ENCODE measurements around the gene VTA1. TPM values are rescaled to one million over a fixed set of nuclear protein-coding genes. Genes with fewer than 3 reads are reported as not detected.
"Not testable (repeated sequence)": the region's sequence is repeated elsewhere in the genome, so short reads cannot be mapped to it uniquely, and the experiment has no call there.

The VTA1 gene, protein sequence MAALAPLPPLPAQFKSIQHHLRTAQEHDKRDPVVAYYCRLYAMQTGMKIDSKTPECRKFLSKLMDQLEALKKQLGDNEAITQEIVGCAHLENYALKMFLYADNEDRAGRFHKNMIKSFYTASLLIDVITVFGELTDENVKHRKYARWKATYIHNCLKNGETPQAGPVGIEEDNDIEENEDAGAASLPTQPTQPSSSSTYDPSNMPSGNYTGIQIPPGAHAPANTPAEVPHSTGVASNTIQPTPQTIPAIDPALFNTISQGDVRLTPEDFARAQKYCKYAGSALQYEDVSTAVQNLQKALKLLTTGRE
- total RNA-seq (10 to 100 TPM; 63.8 to 66.5 TPM), polyA plus RNA-seq (74.4 TPM)

DNA sequence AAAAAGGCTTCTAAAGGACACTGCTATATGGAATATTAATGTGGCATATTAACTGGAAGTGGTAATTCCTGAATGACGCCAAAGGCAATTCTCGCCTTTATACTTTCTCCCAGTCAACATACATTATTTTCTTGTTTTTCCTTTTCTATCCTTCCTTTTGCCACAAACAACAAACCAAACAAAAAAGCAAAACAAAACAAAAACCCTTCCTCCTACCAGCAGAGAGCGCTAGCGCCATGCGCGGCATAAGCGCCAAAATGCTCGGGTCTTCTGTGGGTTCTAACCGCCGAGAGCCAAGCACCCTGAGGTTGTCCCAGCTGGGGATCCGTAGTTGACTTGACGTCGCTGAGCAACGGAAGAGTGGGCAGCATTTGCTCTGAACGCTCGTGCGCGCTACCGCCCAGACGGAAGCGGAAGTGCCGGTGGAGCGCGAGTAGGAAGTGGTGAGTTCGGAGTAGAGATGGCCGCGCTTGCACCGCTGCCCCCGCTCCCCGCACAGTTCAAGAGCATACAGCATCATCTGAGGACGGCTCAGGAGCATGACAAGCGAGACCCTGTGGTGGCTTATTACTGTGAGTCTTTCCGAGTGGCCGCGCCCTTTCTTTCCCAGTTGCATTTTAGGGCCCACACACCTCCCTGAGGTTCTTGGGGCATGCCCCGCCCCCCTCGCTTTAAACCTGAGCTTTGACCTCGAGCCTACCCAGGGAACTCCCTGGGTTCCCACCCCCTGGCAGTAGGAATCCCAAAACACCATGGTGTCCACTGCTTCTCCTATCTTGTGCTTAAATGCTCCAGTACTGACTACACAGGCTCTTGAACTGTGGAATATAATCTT is at the start of gene VTA1, which contains the start of gene NMBR:
TSS of gene VTA1 (plus strand) at position 436 of the 835 bp plus-strand sequence. CDS start at position 461, 25 bp downstream.
TSS of gene NMBR (minus strand) at position 295 of the 835 bp plus-strand sequence. CDS start 58,464 bp downstream, outside the sequence.
- H3K4me3 ChIP-seq (ENCODE audit: low read length) = peak within 1 kb of the TSS; percentile 93
- H3K36me3 Mint-ChIP-seq = peaks cover 0 to 25% (median 5%) of the 10 kb centered on the region in 3 donors
- peaks cover 57 to 71% (median 66%) of the 10 kb centered on the region in 3 donors for H3K4me1 Mint-ChIP-seq
- ChIA-PET CTCF (interaction anchor here (0.7 to 2.0 kb wide), 11 partner anchors 8 to 1304 kb away, joined by 3 to 11 read pairs (median 4); partner anchors contain the start of genes ADAT2 and PEX3), POLR2A (interaction anchor here (0.5 kb wide), 1 partner anchor 226 kb away, joined by 4 read pairs; no protein-coding TSS in a partner anchor)
- H3K9me3 ChIP-seq (ENCODE audit: low read length) = no peaks in the 10 kb centered on the region
- H3K27me3 ChIP-seq (ENCODE audit: insufficient read depth, low read length, poor library complexity, severe bottlenecking) = no peaks in the 10 kb centered on the region
- H3K4me3 Mint-ChIP-seq = peak within 1 kb of the TSS; percentile 90 to 96 (median 95)
- DNase-seq = peak; percentile 94 to 98 (median 97)
- H3K36me3 ChIP-seq (ENCODE audit: insufficient read depth, low read length) = no peaks in the 10 kb centered on the region
- peaks cover 39% of the 10 kb centered on the region for H3K4me1 ChIP-seq (ENCODE audit: insufficient read depth, low read length)
- H3K27me3 Mint-ChIP-seq = peaks cover 0 to 4% of the 10 kb centered on the region in 2 donors
- peak within 1 kb of the TSS; percentile 82 for H3K27ac ChIP-seq (ENCODE audit: low read depth, low read length)
- peak within 1 kb of the TSS; percentile 82 to 94 (median 92) for H3K27ac Mint-ChIP-seq
- no peaks in the 10 kb centered on the region for H3K9me3 Mint-ChIP-seq

DNA sequence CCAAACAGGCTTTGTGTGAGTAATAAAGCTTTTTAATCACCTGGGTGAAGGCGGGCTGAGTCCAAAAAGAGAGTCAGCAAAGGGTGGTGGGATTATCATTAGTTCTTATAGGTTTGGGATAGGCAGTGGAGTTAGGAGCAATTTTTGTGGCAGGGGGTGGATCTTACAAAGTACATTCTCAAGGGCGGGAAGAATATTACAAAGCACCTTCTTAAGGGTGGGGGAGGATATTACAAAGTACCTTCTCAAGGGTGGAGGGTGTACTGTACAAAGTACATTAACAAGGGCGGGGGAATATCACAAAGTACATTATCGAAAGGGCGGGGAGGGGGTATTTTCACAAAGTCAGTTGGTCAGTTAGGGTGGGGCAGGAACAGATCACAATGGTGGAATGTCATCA is 42.2 kb upstream of the VTA1 start:
- H3K4me1 Mint-ChIP-seq; H3K9me3 Mint-ChIP-seq; H3K4me1 ChIP-seq (ENCODE audit: insufficient read depth, low read length); H3K9me3 ChIP-seq (ENCODE audit: low read length); H3K27me3 Mint-ChIP-seq; H3K4me3 ChIP-seq (ENCODE audit: low read length); H3K27me3 ChIP-seq (ENCODE audit: insufficient read depth, low read length, poor library complexity, severe bottlenecking); POLR2A ChIA-PET; H3K27ac ChIP-seq (ENCODE audit: low read depth, low read length); H3K36me3 Mint-ChIP-seq; H3K27ac Mint-ChIP-seq; H3K4me3 Mint-ChIP-seq; CTCF ChIA-PET; H3K36me3 ChIP-seq (ENCODE audit: insufficient read depth, low read length); DNase-seq: not testable (repeated sequence)

DNA sequence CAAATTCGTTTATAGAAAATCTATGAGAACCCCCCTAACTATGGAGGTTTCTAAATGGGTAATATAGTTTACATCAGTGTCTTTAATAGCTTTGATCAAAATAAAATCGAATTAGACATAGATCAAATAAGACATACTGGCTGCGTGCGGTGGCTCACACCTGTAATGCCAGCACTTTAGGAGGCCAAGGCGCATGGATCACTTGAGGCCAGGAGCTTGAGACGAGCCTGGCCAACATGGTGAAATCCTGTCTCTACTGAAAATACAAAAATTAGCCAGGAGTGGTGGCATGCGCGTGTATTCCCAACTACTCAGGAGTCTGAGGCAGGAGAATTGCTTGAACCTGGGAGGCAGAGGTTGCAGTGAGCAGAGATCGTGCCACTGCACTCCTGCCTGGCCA is 36.2 kb upstream of the VTA1 start:
- H3K4me1 ChIP-seq (ENCODE audit: insufficient read depth, low read length); CTCF ChIA-PET; H3K4me3 ChIP-seq (ENCODE audit: low read length); H3K4me1 Mint-ChIP-seq; POLR2A ChIA-PET; H3K9me3 Mint-ChIP-seq; DNase-seq; H3K27ac ChIP-seq (ENCODE audit: low read depth, low read length); H3K36me3 Mint-ChIP-seq; H3K9me3 ChIP-seq (ENCODE audit: low read length); H3K27me3 ChIP-seq (ENCODE audit: insufficient read depth, low read length, poor library complexity, severe bottlenecking); H3K4me3 Mint-ChIP-seq; H3K27me3 Mint-ChIP-seq; H3K27ac Mint-ChIP-seq; H3K36me3 ChIP-seq (ENCODE audit: insufficient read depth, low read length): not testable (repeated sequence)

DNA sequence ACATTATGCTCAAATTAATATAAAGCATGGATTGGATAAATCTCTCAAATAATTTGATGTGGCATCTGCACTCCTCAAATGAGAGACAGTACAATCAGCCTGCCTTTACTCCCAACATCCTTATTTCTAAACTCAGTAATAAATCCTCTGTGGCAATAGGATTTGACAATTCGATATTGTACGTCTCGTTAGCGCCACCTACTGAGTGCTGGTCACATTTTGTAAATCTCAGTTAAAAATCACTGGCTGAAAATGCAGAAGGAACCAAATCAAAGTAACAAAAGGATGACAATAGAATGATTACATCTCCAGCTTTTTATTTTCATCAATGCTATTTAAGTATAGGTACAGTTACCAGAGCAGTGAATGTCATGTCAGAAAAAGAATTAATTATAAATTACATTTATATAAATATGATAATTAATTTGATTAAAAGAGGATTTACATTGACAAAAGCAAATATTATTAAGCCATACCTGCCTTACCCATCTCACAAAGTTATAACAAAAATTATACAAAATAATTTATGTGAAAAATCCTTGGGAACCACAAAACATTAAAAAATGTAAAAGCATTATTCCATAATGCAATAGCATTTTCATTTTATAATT is 34.5 kb upstream of the VTA1 start:
- no peaks in the 10 kb centered on the region for H3K27me3 ChIP-seq (ENCODE audit: insufficient read depth, low read length, poor library complexity, severe bottlenecking)
- Mint-ChIP-seq H3K36me3 (no peaks in the 10 kb centered on the region), H3K9me3 (no peaks in the 10 kb centered on the region)

DNA sequence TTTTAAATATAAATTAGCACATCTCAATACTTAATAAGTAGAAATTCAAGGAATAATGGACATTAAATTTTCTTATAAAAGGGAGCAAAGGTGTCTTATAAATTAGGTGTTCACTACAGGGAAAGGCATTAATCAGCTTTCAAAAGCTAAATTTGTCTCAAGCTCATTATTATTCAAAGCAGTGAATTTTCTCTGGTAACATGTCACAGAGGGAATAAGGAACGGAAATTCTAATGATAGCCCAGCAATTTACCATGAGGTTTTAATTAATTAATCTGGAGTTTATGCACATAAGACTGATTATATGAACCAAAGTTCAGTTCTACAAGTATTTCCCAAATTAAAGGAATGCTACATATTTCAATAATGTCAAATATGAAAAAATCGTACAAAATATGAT is 29.7 kb upstream of the VTA1 start:
- Histone ChIP-seq H3K36me3 (ENCODE audit: insufficient read depth, low read length) (no peaks in the 10 kb centered on the region), H3K4me1 (ENCODE audit: insufficient read depth, low read length) (no peaks in the 10 kb centered on the region), H3K9me3 (ENCODE audit: low read length) (no peaks in the 10 kb centered on the region), H3K27me3 (ENCODE audit: insufficient read depth, low read length, poor library complexity, severe bottlenecking) (no peaks in the 10 kb centered on the region), H3K4me3 (ENCODE audit: low read length) (no peak overlapping the region), H3K27ac (ENCODE audit: low read depth, low read length) (no peak overlapping the region)
- POLR2A ChIA-PET = no interaction called here
- Mint-ChIP-seq H3K4me1 (no peaks in the 10 kb centered on the region), H3K27ac (no peak overlapping the region), H3K27me3 (peaks cover 9 to 20% of the 10 kb centered on the region in 2 donors), H3K36me3 (no peaks in the 10 kb centered on the region), H3K4me3 (no peak overlapping the region), H3K9me3 (no peaks in the 10 kb centered on the region)
- CTCF ChIA-PET = no interaction called here
- no peak for DNase-seq

More for the DNA sequence above, 34.5 kb upstream of the VTA1 start:
- Mint-ChIP-seq H3K4me1 (no peaks in the 10 kb centered on the region), H3K27me3 (peaks cover 2 to 13% of the 10 kb centered on the region in 2 donors), H3K4me3 (no peak overlapping the region), H3K27ac (no peak overlapping the region)
- POLR2A ChIA-PET = no interaction called here
- H3K4me1 ChIP-seq (ENCODE audit: insufficient read depth, low read length) = no peaks in the 10 kb centered on the region
- H3K4me3 ChIP-seq (ENCODE audit: low read length) = no peak overlapping the region
- peak; percentile 38 to 71 (median 50) for DNase-seq
- no peak overlapping the region for H3K27ac ChIP-seq (ENCODE audit: low read depth, low read length)
- CTCF ChIA-PET = interaction anchor here (0.7 to 2.1 kb wide), 6 partner anchors 8 to 548 kb away, joined by 3 to 14 read pairs (median 6); no protein-coding TSS in a partner anchor
- no peaks in the 10 kb centered on the region for H3K36me3 ChIP-seq (ENCODE audit: insufficient read depth, low read length)
- H3K9me3 ChIP-seq (ENCODE audit: low read length) = no peaks in the 10 kb centered on the region

DNA sequence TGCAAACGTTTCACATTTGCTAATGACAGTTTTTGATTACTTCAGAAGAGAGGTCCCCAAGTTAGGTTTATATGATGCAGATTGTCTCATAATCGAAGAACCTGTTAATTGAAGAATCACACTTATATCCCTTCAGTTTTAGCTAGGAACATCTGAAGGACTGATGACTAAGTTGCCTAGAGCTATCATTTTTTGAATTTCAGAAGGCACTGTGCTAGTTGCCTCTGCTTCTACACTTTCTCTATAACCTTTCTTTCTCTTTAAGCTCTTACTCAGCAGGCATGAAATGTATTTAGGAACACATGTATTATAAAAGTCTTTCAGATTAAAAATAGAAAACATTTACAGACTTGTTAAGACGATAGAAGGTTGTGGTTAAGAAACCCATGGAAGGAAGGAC is 28.7 kb upstream of the VTA1 start:
- Histone ChIP-seq H3K9me3 (ENCODE audit: low read length) (no peaks in the 10 kb centered on the region), H3K27me3 (ENCODE audit: insufficient read depth, low read length, poor library complexity, severe bottlenecking) (no peaks in the 10 kb centered on the region), H3K27ac (ENCODE audit: low read depth, low read length) (no peak overlapping the region), H3K36me3 (ENCODE audit: insufficient read depth, low read length) (no peaks in the 10 kb centered on the region), H3K4me3 (ENCODE audit: low read length) (no peak overlapping the region), H3K4me1 (ENCODE audit: insufficient read depth, low read length) (no peaks in the 10 kb centered on the region)
- CTCF ChIA-PET = no interaction called here
- Mint-ChIP-seq H3K4me3 (no peak overlapping the region), H3K27me3 (peaks cover 9 to 20% of the 10 kb centered on the region in 2 donors), H3K9me3 (no peaks in the 10 kb centered on the region), H3K36me3 (no peaks in the 10 kb centered on the region), H3K4me1 (no peaks in the 10 kb centered on the region), H3K27ac (no peak overlapping the region)
- POLR2A ChIA-PET = no interaction called here
- DNase-seq = no peak

DNA sequence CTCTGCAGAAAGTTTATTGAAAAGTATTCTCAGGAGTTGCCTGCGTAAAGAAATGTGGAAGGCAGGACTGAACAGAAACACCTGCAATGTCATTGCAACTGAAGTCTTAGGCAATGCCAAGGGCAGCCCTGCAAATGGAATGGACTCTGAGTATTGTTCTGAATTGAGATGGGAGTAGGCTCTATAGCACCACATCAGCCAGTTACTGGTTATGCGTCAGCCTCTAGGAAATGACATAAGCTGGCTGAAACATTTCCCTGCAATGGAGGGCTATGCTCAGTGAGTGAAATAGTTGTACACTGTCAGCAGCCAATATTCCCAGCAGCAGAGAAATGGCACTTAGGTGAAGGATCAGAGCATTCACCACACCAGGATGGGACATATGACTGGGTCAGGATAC is 28.1 kb upstream of the VTA1 start:
- Mint-ChIP-seq H3K36me3 (no peaks in the 10 kb centered on the region), H3K4me1 (no peaks in the 10 kb centered on the region), H3K9me3 (no peaks in the 10 kb centered on the region), H3K4me3 (no peak overlapping the region), H3K27me3 (peaks cover 9 to 17% of the 10 kb centered on the region in 2 donors), H3K27ac (no peak overlapping the region)
- no peak overlapping the region for H3K27ac ChIP-seq (ENCODE audit: low read depth, low read length)
- H3K4me3 ChIP-seq (ENCODE audit: low read length) = no peak overlapping the region
- H3K36me3 ChIP-seq (ENCODE audit: insufficient read depth, low read length) = no peaks in the 10 kb centered on the region
- H3K9me3 ChIP-seq (ENCODE audit: low read length) = no peaks in the 10 kb centered on the region
- no peak for DNase-seq
- no peaks in the 10 kb centered on the region for H3K4me1 ChIP-seq (ENCODE audit: insufficient read depth, low read length)
- ChIA-PET CTCF (no interaction called here), POLR2A (no interaction called here)
- no peaks in the 10 kb centered on the region for H3K27me3 ChIP-seq (ENCODE audit: insufficient read depth, low read length, poor library complexity, severe bottlenecking)

DNA sequence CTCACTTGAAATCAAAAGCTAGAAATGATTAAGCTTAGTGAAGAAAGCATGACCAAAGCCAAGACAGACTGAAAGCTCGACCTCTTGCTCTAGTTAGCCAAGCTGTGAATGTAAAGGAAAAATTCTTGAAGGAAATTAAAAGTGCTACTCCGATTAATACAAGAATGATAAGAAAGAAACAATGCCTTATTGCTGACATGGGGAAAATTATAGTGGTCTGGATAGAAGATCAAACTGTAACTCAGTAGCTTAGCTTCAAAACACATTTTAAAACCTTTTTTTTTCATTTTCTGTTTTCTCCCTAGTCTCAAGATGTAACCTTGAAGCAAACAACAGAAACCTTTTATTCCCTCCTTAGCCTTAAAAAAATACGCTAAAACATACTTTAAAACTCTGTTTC is 25.7 kb upstream of the VTA1 start:
- ChIA-PET CTCF (interaction anchor here (3.2 kb wide), 1 partner anchor 9 kb away, joined by 14 read pairs; no protein-coding TSS in a partner anchor), POLR2A (no interaction called here)
- peaks cover 7 to 8% of the 10 kb centered on the region in 2 donors for H3K27me3 Mint-ChIP-seq
- DNase-seq = no peak
- peak overlapping the region in 1 of 8 donors; percentile 25 for H3K27ac Mint-ChIP-seq
- Histone ChIP-seq H3K4me3 (ENCODE audit: low read length) (no peak overlapping the region), H3K27me3 (ENCODE audit: insufficient read depth, low read length, poor library complexity, severe bottlenecking) (no peaks in the 10 kb centered on the region), H3K9me3 (ENCODE audit: low read length) (no peaks in the 10 kb centered on the region), H3K36me3 (ENCODE audit: insufficient read depth, low read length) (no peaks in the 10 kb centered on the region), H3K27ac (ENCODE audit: low read depth, low read length) (no peak overlapping the region), H3K4me1 (ENCODE audit: insufficient read depth, low read length) (no peaks in the 10 kb centered on the region)
- no peaks in the 10 kb centered on the region for H3K9me3 Mint-ChIP-seq
- H3K4me3 Mint-ChIP-seq = no peak overlapping the region
- H3K36me3 Mint-ChIP-seq = no peaks in the 10 kb centered on the region
- H3K4me1 Mint-ChIP-seq = no peaks in the 10 kb centered on the region

All from CD8-positive, alpha-beta memory T cell (primary cell).